Measurements from ENCODE around the gene ADGRV1.

GRCh38 chr5:90956511-90957097 lies 398.0 kb downstream of the ADGRV1 start:
- TF ChIP-seq POLR2AphosphoS5 (IDR thresholded peaks at IDR 0.05; ENCODE audit: low read depth, low read length) (no peak), POLR2A (IDR thresholded peaks at IDR 0.05; ENCODE audit: low read depth, low read length) (no peak), TAF1 (IDR thresholded peaks at IDR 0.05; ENCODE audit: borderline replicate concordance, low read depth, low read length) (no peak)
